C4-2B (cell line): ENCODE measurements around the gene ZNF70.

ENCODE experiments used
- ZFX ChIP-seq: fragments of 450-650 bp; IDR thresholded peaks from 2 replicates; pipeline ENCODE4 v1.6.1; 2017
- TF ChIP-seq, protein P1 (sequence below): fragments of 450-650 bp; conservative IDR thresholded peaks from 2 replicates; pipeline ENCODE4 v1.5.1; 2017; ENCODE audit warnings: mild to moderate bottlenecking

DNA sequence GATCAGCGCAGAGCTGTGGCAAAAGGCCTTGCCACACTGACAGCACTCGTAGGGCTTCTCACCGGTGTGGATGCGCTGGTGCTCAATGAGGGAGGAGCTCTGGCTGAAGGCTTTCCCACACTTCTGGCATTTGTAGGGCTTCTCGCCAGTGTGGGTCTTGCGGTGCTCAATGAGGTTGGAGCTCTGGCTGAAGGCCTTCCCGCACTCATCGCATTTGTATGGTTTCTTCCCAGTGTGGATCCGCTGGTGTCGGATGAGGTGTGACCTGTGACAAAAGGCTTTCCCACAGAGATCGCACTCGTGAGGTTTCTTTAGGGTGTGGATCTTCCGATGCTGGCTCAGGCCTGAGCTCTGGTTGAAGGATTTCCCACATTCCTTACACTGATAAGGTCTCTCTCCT is 6.9 kb downstream of the ZNF70 start:
- TF ChIP-seq, protein P1, sequence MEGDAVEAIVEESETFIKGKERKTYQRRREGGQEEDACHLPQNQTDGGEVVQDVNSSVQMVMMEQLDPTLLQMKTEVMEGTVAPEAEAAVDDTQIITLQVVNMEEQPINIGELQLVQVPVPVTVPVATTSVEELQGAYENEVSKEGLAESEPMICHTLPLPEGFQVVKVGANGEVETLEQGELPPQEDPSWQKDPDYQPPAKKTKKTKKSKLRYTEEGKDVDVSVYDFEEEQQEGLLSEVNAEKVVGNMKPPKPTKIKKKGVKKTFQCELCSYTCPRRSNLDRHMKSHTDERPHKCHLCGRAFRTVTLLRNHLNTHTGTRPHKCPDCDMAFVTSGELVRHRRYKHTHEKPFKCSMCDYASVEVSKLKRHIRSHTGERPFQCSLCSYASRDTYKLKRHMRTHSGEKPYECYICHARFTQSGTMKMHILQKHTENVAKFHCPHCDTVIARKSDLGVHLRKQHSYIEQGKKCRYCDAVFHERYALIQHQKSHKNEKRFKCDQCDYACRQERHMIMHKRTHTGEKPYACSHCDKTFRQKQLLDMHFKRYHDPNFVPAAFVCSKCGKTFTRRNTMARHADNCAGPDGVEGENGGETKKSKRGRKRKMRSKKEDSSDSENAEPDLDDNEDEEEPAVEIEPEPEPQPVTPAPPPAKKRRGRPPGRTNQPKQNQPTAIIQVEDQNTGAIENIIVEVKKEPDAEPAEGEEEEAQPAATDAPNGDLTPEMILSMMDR = no peak
- no peak for TF ChIP-seq ZFX
